Lung (tissue), 12 donors: Measurements from ENCODE around the gene FRRS1. TPM values are rescaled to one million over a fixed set of nuclear protein-coding genes. Genes with fewer than 3 reads are reported as not detected.

Source experiments
- ATAC-seq: fragments of 200-7000 bp; cut with Tn5 transposase; one replicate; pipeline ENCODE4 v1.9.1; 2020; ENCODE audit warnings: moderate number of reproducible peaks; ENCODE audit not compliant: insufficient read depth, low FRiP score
- DNase-seq, 3 donors: peaks; one replicate each; pipeline ENCODE4 v3.0.0-alpha.2; 2013 to 2017
- H3K27ac ChIP-seq, 2 donors: one replicate each; pipeline ENCODE4 v1.5.1; 2013; ENCODE audit warnings: mild to moderate bottlenecking in 2 of 2, moderate library complexity in 2 of 2, control low read depth in 1 of 2, inconsistent platforms in 1 of 2, low read depth in 1 of 2, low read length in 1 of 2
- H3K27me3 ChIP-seq, 3 donors: one replicate each; pipeline ENCODE4 v1.5.1; 2013; ENCODE audit warnings: low read length in 2 of 3; ENCODE audit not compliant: control insufficient read depth in 3 of 3, insufficient read depth in 3 of 3
- H3K36me3 ChIP-seq, 4 donors: one replicate each; pipeline ENCODE4 v1.5.1; 2013; ENCODE audit warnings: low read length in 4 of 4, mild to moderate bottlenecking in 1 of 4, moderate library complexity in 1 of 4; ENCODE audit not compliant: control insufficient read depth in 4 of 4, insufficient read depth in 4 of 4
- H3K4me1 ChIP-seq, 5 donors: one replicate each; pipeline ENCODE4 v1.5.1; 2013; ENCODE audit warnings: low read length in 5 of 5, mild to moderate bottlenecking in 2 of 5, moderate library complexity in 1 of 5; ENCODE audit not compliant: control insufficient read depth in 5 of 5, insufficient read depth in 5 of 5
- H3K4me3 ChIP-seq: one replicate; pipeline ENCODE4 v1.5.1; 2013; ENCODE audit warnings: mild to moderate bottlenecking, control low read depth, moderate library complexity
- H3K9ac ChIP-seq, 2 donors: one replicate each; pipeline ENCODE4 v1.5.1; 2013; ENCODE audit warnings: low read length in 2 of 2, control low read depth in 1 of 2; ENCODE audit not compliant: insufficient read depth in 1 of 2
- H3K9me3 ChIP-seq, 4 donors: one replicate each; pipeline ENCODE4 v1.5.1; 2013; ENCODE audit warnings: low read length in 3 of 4, mild to moderate bottlenecking in 1 of 4, moderate library complexity in 1 of 4; ENCODE audit not compliant: control insufficient read depth in 4 of 4, insufficient read depth in 3 of 4
- CTCF ChIP-seq: IDR thresholded peaks from 2 replicates; pipeline ENCODE4 v1.5.1; 2012; ENCODE audit warnings: mild to moderate bottlenecking; ENCODE audit errors: control extremely low read depth, extremely low read depth
- WGBS, 2 donors: extraction: QIAGEN DNeasy Blood & Tissue Kit; methylation state at CpG; one replicate each; pipeline ENCODE4 v1.1.7; 2013; 5-methylcytosine and 5-hydroxymethylcytosine counted together
- polyA plus RNA-seq, 2 donors: library from polyadenylated mRNA; stranded (reverse); fragments of 200-250 nt; gene quantifications; one replicate each; pipeline ENCODE4 v1.2.1, GENCODE V29; 2013
- total RNA-seq, 2 donors: library from RNA; depleted of rRNA in 1 of 2; stranded (reverse); fragments of >200 nt in 1 of 2; gene quantifications; one replicate each; pipeline ENCODE4 v1.2.1, GENCODE V29; 2014 to 2021
- donor health status: control.
- donor health status: control.
- donor health status: Bipolar disorder and iron deficiency.
- donor health status: healthy.
- donor health status: DM: yes; HTN: yes; CAD: no.

The FRRS1 gene
- total and polyA plus RNA-seq, 4 donors: 0.67 to 12.1 (median 7.4) TPM

- DNase-seq (no peak), ATAC-seq (no peak)
- no peaks in the 10 kb centered on the region for H3K36me3 ChIP-seq
- no peaks in the 10 kb centered on the region for H3K27me3 ChIP-seq
- no peak for TF ChIP-seq CTCF
- H3K9me3 ChIP-seq: no peaks in the 10 kb centered on the region
- no peak overlapping the region for H3K27ac ChIP-seq
- H3K4me1 ChIP-seq: peaks cover 0 to 9% (median 0%) of the 10 kb centered on the region in 5 donors
- WGBS, 2 donors: 3 to 7% methylated on average over 1 of the region's 1 CpG
- no peak overlapping the region for H3K9ac ChIP-seq
- H3K4me3 ChIP-seq: no peak overlapping the region
Measured at GRCh38 chr1:99758073-99758511, 8.3 kb downstream of the FRRS1 start.

- TF ChIP-seq CTCF: no peak
- 56 to 68% methylated on average over 3 of the region's 3 CpGs for WGBS, 2 donors
- H3K4me1 ChIP-seq: peaks cover 0 to 8% (median 0%) of the 10 kb centered on the region in 5 donors
- no peak overlapping the region for H3K4me3 ChIP-seq
- no peaks in the 10 kb centered on the region for H3K36me3 ChIP-seq
- H3K27me3 ChIP-seq: no peaks in the 10 kb centered on the region
- no peak overlapping the region for H3K27ac ChIP-seq
- ATAC-seq (peak; percentile 30), DNase-seq (peak in 1 of 3 donors; percentile 11)
- H3K9ac ChIP-seq: no peak overlapping the region
- H3K9me3 ChIP-seq: no peaks in the 10 kb centered on the region
Measured at GRCh38 chr1:99756598-99756997, 9.8 kb downstream of the FRRS1 start.

- Histone ChIP-seq H3K27me3 (no peaks in the 10 kb centered on the region), H3K4me1 (peaks cover 0 to 8% (median 0%) of the 10 kb centered on the region in 5 donors)
- WGBS, 2 donors: 61 to 67% methylated on average over 2 of the region's 2 CpGs
Measured at GRCh38 chr1:99755664-99756063, 10.8 kb downstream of the FRRS1 start.

More at GRCh38 chr1:99755664-99756063, 10.8 kb downstream of the FRRS1 start:
- Histone ChIP-seq H3K4me3 (no peak overlapping the region), H3K36me3 (no peaks in the 10 kb centered on the region), H3K27ac (no peak overlapping the region), H3K9ac (no peak overlapping the region), H3K9me3 (no peaks in the 10 kb centered on the region)
- ATAC-seq (no peak), DNase-seq (no peak)
- TF ChIP-seq CTCF: no peak
